IMR-90 (cell line): ENCODE results near the gene CNP. TPM values are rescaled to one million over a fixed set of nuclear protein-coding genes. Genes with fewer than 3 reads are reported as not detected.
"Not testable (repeated sequence)": the region's sequence is repeated elsewhere in the genome, so short reads cannot be mapped to it uniquely, and the experiment has no call there.

Source experiments
- ATAC-seq: fragments of 200-7000 bp; cut with Tn5 transposase; 2 replicates; pipeline ENCODE4 v1.9.1; 2020; ENCODE audit warnings: low read depth, mild to moderate bottlenecking, moderate library complexity
- BruUV-seq: library from RNA; stranded (reverse); fragments of 400-500 nt; replicated peaks from 2 replicates; lab custom pipeline; 2021; lab: Mats Ljungman, UMichigan
- CTCF ChIA-PET: fragments of 300-600 bp; formaldehyde crosslinking; extraction: SDS; loops from one replicate; lab custom pipeline; 2021; ENCODE audit warnings: antibody characterized with exemption; lab: Yijun Ruan, JAX
- POLR2A ChIA-PET: fragments of 300-600 bp; sonication (Branson Sonifier 250); formaldehyde crosslinking; loops from one replicate; lab custom pipeline; 2022; ENCODE audit warnings: antibody characterized with exemption; ENCODE audit not compliant: unreplicated experiment; lab: Charles Lee
- DNase-seq: peaks from one replicate; pipeline ENCODE4 v3.0.0; 2013
- H2AFZ ChIP-seq: replicated peaks from 2 replicates; pipeline ENCODE3; 2013; ENCODE audit warnings: low read length, mild to moderate bottlenecking; ENCODE audit not compliant: poor library complexity
- H2AK5ac ChIP-seq: 2 replicates; pipeline ENCODE4 v1.6.1; 2013; ENCODE audit warnings: low read depth, low read length, inconsistent platforms
- H2AK9ac ChIP-seq: replicated peaks from 2 replicates; pipeline ENCODE3; 2013; ENCODE audit warnings: mild to moderate bottlenecking, low read depth, low read length, moderate library complexity; ENCODE audit not compliant: poor library complexity
- H2BK120ac ChIP-seq: 2 replicates; pipeline ENCODE4 v1.6.1; 2013; ENCODE audit warnings: low read depth, low read length, inconsistent platforms
- H2BK15ac ChIP-seq: 3 replicates; pipeline ENCODE4 v1.6.1; 2013; ENCODE audit warnings: low read depth, low read length, inconsistent platforms
- H2BK20ac ChIP-seq: 2 replicates; pipeline ENCODE4 v1.6.1; 2013; ENCODE audit warnings: low read depth, mild to moderate bottlenecking, inconsistent platforms, low read length, moderate library complexity
- H2BK5ac ChIP-seq: 2 replicates; pipeline ENCODE4 v1.6.1; 2013; ENCODE audit warnings: mild to moderate bottlenecking, low read depth, low read length, inconsistent platforms; ENCODE audit not compliant: poor library complexity, severe bottlenecking
- H3K14ac ChIP-seq: replicated peaks from 2 replicates; pipeline ENCODE4 v1.6.1; 2013; ENCODE audit warnings: low read depth, low read length, inconsistent platforms
- H3K18ac ChIP-seq: 2 replicates; pipeline ENCODE4 v1.6.1; 2013; ENCODE audit warnings: low read depth, low read length, control low read depth
- H3K23ac ChIP-seq: 2 replicates; pipeline ENCODE4 v1.6.1; 2013; ENCODE audit warnings: low read depth, low read length, inconsistent platforms
- H3K27ac ChIP-seq: 2 replicates; pipeline ENCODE4 v1.5.1; 2013; ENCODE audit warnings: mild to moderate bottlenecking, control low read depth, low read length; ENCODE audit not compliant: insufficient read depth
- H3K27me3 ChIP-seq: 2 replicates; pipeline ENCODE4 v1.6.1; 2013; ENCODE audit warnings: low read length; ENCODE audit not compliant: control insufficient read depth, insufficient read depth
- H3K36me3 ChIP-seq: 2 replicates; pipeline ENCODE4 v1.6.1; 2013; ENCODE audit warnings: low read length, mixed read lengths; ENCODE audit not compliant: control insufficient read depth, insufficient read depth
- H3K4ac ChIP-seq: 2 replicates; pipeline ENCODE4 v1.6.1; 2013; ENCODE audit warnings: low read depth, low read length, inconsistent platforms
- H3K4me1 ChIP-seq: 2 replicates; pipeline ENCODE4 v1.6.1; 2013; ENCODE audit warnings: low read length, mixed read lengths; ENCODE audit not compliant: control insufficient read depth, insufficient read depth
- H3K4me2 ChIP-seq: 2 replicates; pipeline ENCODE4 v1.6.1; 2013; ENCODE audit warnings: low read depth, mild to moderate bottlenecking, control low read depth, low read length, moderate library complexity
- H3K4me3 ChIP-seq: 2 replicates; pipeline ENCODE4 v1.5.1; 2013; ENCODE audit warnings: low read depth, mild to moderate bottlenecking, control low read depth, low read length, moderate library complexity; ENCODE audit not compliant: insufficient read depth
- H3K56ac ChIP-seq: 2 replicates; pipeline ENCODE4 v1.6.1; 2013; ENCODE audit warnings: low read length, inconsistent platforms; ENCODE audit not compliant: insufficient read depth; ENCODE audit errors: extremely low read depth
- H3K79me1 ChIP-seq, 2 experiments: 2 replicates each; pipeline ENCODE4 v1.6.1; 2013; ENCODE audit warnings: low read length in 2 of 2, inconsistent platforms in 1 of 2, low read depth in 1 of 2
- H3K9ac ChIP-seq: 2 replicates; pipeline ENCODE4 v1.6.1; 2013; ENCODE audit warnings: low read depth, low read length, control low read depth
- H3K9me1 ChIP-seq: 2 replicates; pipeline ENCODE4 v1.6.1; 2013; ENCODE audit warnings: low read length, inconsistent platforms; ENCODE audit not compliant: insufficient read depth
- H3K9me3 ChIP-seq: 2 replicates; pipeline ENCODE4 v1.6.1; 2013; ENCODE audit warnings: low read length; ENCODE audit not compliant: control insufficient read depth, insufficient read depth
- H4K20me1 ChIP-seq: 2 replicates; pipeline ENCODE4 v1.6.1; 2013; ENCODE audit warnings: low read length, inconsistent platforms; ENCODE audit not compliant: insufficient read depth
- H4K5ac ChIP-seq: 2 replicates; pipeline ENCODE4 v1.6.1; 2013; ENCODE audit warnings: mild to moderate bottlenecking, low read depth, low read length, control low read depth
- H4K8ac ChIP-seq, 2 experiments: 2 replicates each; pipeline ENCODE4 v1.6.1; 2013; ENCODE audit warnings: low read depth in 2 of 2, low read length in 2 of 2, control low read depth in 1 of 2, inconsistent platforms in 1 of 2
- H4K91ac ChIP-seq: 2 replicates; pipeline ENCODE4 v1.6.1; 2013; ENCODE audit warnings: low read depth, low read length, inconsistent platforms; ENCODE audit not compliant: insufficient read depth
- WGBS, 2 experiments: methylation state at CpG; one replicate each; pipeline versions ENCODE4 v1.1.5 to v1.1.7; 2013; ENCODE audit warnings: missing lambda C conversion rate in 2 of 2; ENCODE audit not compliant: insufficient read length in 1 of 2; ENCODE audit errors: extremely low coverage in 2 of 2; 5-methylcytosine and 5-hydroxymethylcytosine counted together
- dilution Hi-C: fragments of 300-500 bp; cut with HindIII; formaldehyde crosslinking; loops from one replicate; pipeline ENCODE4 v1.14.3; 2018; ENCODE audit warnings: low sequenced_read_pairs; ENCODE audit not compliant: unreplicated experiment
- in situ Hi-C: fragments of 300-500 bp; cut with MboI; formaldehyde crosslinking; loops from 3 replicates; pipeline ENCODE4 v1.14.3; 2019; ENCODE audit warnings: low sequenced_read_pairs, inconsistent platforms, mixed read lengths
- intact Hi-C: fragments of 100-400 bp; cut with micrococcal nuclease; formaldehyde crosslinking; loops from 2 replicates; pipeline ENCODE4 v1.10.0; 2022
- polyA plus RNA-seq, 3 experiments: library from polyadenylated mRNA; depleted of rRNA; stranded (reverse); fragments of >200 nt; gene quantifications; 2 replicates each; pipeline ENCODE4 v1.2.3, GENCODE V29; 2012; ENCODE audit warnings: low replicate concordance in 1 of 3
- total RNA-seq: library from RNA; depleted of rRNA; stranded (reverse); fragments of >200 nt; gene quantifications from 2 replicates; pipeline ENCODE4 v1.2.3, GENCODE V29; 2012
- TF ChIP-seq, protein P1 (sequence below): fragments of 150-350 bp; IDR thresholded peaks from 2 replicates; pipeline ENCODE4 v1.6.1; 2016; ENCODE audit warnings: low read depth, mild to moderate bottlenecking, low read length, moderate library complexity, borderline replicate concordance

Gene CNP
- total and polyA plus RNA-seq, 2 of the 4 experiments (the other 2 are of a cell fraction), result 45.5 to 46.4 TPM

DNA sequence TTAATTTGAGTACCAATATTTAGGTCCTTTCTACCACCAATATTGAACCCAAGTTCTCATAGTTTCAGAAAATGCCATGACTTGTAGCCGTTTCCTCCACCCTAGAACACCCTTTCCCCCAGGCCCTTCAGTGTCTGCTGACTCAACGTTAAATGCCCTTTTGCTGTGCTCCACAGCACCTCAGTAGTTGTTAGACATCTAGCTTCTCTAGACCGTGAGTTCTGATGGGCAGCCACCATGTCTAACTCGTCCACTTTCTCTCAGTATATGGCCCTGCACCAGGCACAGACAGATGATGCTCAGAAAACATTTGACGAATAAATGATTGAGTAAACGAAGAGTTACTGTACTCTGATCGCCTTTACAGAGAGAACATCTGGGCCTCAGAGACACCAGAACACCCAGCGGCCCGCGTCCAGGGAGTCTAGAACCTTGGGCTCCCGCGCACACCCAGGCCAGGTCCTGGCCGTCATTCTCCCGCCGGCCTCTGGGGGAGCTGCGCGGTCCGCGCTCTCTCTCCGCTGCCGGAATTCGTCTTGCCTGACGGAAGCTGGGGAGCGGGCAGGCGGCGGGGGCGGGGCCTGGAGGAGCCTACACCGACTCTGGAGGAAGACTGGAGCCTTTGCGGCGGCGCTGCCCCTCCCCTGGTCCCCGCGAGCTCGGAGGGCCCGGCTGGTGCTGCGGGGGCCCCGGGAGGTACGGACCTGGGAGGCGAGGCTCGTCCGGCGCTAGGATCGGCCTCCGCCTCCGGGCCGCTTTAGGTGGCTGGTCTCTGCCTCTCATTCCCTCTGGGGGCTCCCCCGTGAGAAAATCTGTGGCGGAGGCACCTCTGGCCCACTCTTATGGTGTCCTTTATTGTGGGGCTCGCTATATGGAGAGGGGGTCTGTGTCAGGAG is 53.2 kb downstream of the CNP start, which contains the start of gene NKIRAS2 (continued):
- TF ChIP-seq, protein P1, sequence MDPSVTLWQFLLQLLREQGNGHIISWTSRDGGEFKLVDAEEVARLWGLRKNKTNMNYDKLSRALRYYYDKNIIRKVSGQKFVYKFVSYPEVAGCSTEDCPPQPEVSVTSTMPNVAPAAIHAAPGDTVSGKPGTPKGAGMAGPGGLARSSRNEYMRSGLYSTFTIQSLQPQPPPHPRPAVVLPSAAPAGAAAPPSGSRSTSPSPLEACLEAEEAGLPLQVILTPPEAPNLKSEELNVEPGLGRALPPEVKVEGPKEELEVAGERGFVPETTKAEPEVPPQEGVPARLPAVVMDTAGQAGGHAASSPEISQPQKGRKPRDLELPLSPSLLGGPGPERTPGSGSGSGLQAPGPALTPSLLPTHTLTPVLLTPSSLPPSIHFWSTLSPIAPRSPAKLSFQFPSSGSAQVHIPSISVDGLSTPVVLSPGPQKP, result no peak

DNA sequence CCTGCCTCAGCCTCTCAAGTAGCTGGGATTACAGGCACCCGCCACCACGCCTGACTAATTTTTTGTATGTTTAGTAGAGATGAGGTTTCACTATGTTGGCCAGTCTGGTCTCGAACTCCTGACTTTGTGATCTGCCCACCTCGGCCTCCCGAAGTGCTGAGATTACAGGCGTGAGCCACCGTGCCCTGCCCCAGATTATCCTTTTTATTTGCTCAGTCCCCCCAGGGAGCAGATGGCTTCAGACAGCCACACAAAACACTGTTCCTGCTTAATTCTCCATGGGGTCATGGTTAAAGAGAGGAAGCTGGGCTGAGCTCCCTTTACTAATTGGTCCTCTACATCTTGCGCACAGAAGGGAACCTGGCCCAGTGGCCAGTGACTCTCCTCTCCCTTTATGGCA is 54.2 kb downstream of the CNP start:
- H3K56ac ChIP-seq, H4K5ac ChIP-seq, ATAC-seq, H3K9me1 ChIP-seq, dilution Hi-C loops, in situ Hi-C loops, H2AK9ac ChIP-seq, H2BK20ac ChIP-seq, H2BK15ac ChIP-seq, H3K4ac ChIP-seq, H2AK5ac ChIP-seq, H3K9me3 ChIP-seq, H2AFZ ChIP-seq, intact Hi-C loops, H2BK5ac ChIP-seq, BruUV-seq, H3K27me3 ChIP-seq, H3K23ac ChIP-seq, H3K18ac ChIP-seq, H3K27ac ChIP-seq, H2BK120ac ChIP-seq, H4K8ac ChIP-seq, H3K9ac ChIP-seq, DNase-seq, H3K14ac ChIP-seq, H4K91ac ChIP-seq: not testable (repeated sequence)
- Histone ChIP-seq H3K4me2 (peak overlapping the region; percentile 80), H3K4me1 (peaks cover 10% of the 10 kb centered on the region), H3K79me1 (peaks cover 12 to 53% of the 10 kb centered on the region in 2 experiments), H3K36me3 (peaks cover 18% of the 10 kb centered on the region), H3K4me3 (peak overlapping the region; percentile 87; the same call in 1 of the 2 replicates), H4K20me1 (peaks cover 18% of the 10 kb centered on the region; the same call in 1 of the 2 replicates)
- POLR2A ChIA-PET, result interaction anchor here (1.8 kb wide), 1 partner anchor 54 kb away, joined by 8 read pairs; the partner anchor contains the start of gene CNP
- CTCF ChIA-PET, result interaction anchor here (0.6 kb wide), 1 partner anchor 97 kb away, joined by 4 read pairs; no protein-coding TSS in a partner anchor
- 60% methylated on average over 1 of the region's 8 CpGs; no CpG with 5 or more reads in 1 of the 2 experiments for WGBS, 2 experiments
